Tibial artery (tissue), 4 donors: Measurements from ENCODE around the gene LYRM4.

Experiments
- DNase-seq, 2 donors: peaks; one replicate each; pipeline ENCODE4 v3.0.0-alpha.2; 2019
- H3K27ac ChIP-seq, 2 donors: fragments of 200-600 bp; sonication (generic) in 1 of 2; 1 replicate in 1 of 2; 2 replicates in 1 of 2; pipeline ENCODE4 v1.5.1; 2018 to 2019; ENCODE audit warnings: mild to moderate bottlenecking in 1 of 2
- H3K27me3 ChIP-seq, 2 donors: fragments of 200-600 bp; sonication (generic) in 1 of 2; one replicate each; pipeline versions ENCODE4 v1.5.1 to v1.6.0; 2016 to 2019
- H3K36me3 ChIP-seq, 3 donors: fragments of 200-600 bp; sonication (generic) in 2 of 3; one replicate each; pipeline ENCODE4 v1.5.1; 2016 to 2019; ENCODE audit warnings: mild to moderate bottlenecking in 2 of 3
- H3K4me1 ChIP-seq, 4 donors: fragments of 200-600 bp; sonication (generic) in 2 of 4; 1 replicate in 3 of 4; 2 replicates in 1 of 4; pipeline ENCODE4 v1.5.1; 2016 to 2019
- H3K4me3 ChIP-seq, 2 donors: fragments of 200-600 bp; sonication (generic) in 1 of 2; 1 replicate in 1 of 2; 2 replicates in 1 of 2; pipeline ENCODE4 v1.5.1; 2018 to 2019; ENCODE audit warnings: mild to moderate bottlenecking in 2 of 2
- H3K9me3 ChIP-seq, 3 donors: fragments of 200-600 bp; sonication (generic) in 1 of 3; one replicate each; pipeline ENCODE4 v1.5.1; 2016 to 2019
- intact Hi-C: fragments of 100-400 bp; cut with DNase I; formaldehyde crosslinking; loops from one replicate; pipeline ENCODE4 v1.15.0; 2023; ENCODE audit warnings: low total_unique reads
- TF ChIP-seq, protein P1 (sequence below), 2 experiments: fragments of 200-600 bp in 1 of 2; fragments of 450-650 bp in 1 of 2; IDR thresholded peaks; one replicate each; pipeline ENCODE4 v1.5.1; 2017 to 2019; ENCODE audit warnings: antibody characterized with exemption in 2 of 2, mild to moderate bottlenecking in 1 of 2, moderate library complexity in 1 of 2

Gene LYRM4

DNA sequence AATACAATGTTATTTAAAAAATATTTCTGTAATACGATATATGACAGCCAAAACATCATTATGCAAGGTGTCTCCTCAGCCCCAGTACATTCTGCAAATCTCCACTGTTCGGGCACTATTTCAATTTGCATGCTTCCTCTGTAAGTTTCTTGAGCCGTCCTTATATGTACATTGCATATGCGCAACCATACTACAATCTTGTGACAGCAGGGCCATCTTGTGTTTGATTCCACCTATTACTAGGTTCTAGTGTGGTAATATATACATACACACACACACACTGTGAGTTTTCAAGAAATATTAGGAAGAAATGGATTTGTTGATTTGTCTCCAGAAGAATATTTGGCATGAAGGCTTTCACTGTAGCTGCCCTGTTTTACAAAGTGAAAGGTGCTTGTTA, 9.8 kb downstream of the LYRM4 start:
- intact Hi-C loops = no loop called here
- TF ChIP-seq, protein P1, sequence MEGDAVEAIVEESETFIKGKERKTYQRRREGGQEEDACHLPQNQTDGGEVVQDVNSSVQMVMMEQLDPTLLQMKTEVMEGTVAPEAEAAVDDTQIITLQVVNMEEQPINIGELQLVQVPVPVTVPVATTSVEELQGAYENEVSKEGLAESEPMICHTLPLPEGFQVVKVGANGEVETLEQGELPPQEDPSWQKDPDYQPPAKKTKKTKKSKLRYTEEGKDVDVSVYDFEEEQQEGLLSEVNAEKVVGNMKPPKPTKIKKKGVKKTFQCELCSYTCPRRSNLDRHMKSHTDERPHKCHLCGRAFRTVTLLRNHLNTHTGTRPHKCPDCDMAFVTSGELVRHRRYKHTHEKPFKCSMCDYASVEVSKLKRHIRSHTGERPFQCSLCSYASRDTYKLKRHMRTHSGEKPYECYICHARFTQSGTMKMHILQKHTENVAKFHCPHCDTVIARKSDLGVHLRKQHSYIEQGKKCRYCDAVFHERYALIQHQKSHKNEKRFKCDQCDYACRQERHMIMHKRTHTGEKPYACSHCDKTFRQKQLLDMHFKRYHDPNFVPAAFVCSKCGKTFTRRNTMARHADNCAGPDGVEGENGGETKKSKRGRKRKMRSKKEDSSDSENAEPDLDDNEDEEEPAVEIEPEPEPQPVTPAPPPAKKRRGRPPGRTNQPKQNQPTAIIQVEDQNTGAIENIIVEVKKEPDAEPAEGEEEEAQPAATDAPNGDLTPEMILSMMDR (IDR thresholded peaks at IDR 0.05) = no peak
- Histone ChIP-seq H3K9me3 (no peaks in the 10 kb centered on the region), H3K27me3 (no peaks in the 10 kb centered on the region), H3K4me1 (peaks cover 0 to 4% (median 0%) of the 10 kb centered on the region in 4 donors), H3K36me3 (peaks cover 0 to 3% (median 0%) of the 10 kb centered on the region in 3 donors), H3K4me3 (no peak overlapping the region), H3K27ac (no peak overlapping the region)
- DNase-seq = no peak

DNA sequence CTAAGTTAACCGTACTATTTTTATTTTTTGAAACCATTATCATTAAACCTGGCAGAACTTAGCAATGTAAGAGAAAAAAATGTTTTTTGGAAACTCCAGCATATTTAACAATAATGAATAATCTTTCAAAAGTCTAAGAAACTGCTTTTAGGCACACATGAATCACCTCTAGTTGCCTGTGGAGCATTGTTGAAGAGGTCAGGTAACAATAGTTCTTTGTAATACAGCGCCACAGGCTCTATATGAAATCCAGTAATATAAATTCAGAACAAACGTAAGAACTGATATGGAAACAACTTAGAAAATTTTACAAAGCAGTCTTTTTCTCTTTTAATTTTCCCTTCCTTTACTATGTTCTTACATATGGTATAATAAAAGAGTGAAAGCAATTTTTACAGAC, 10.3 kb downstream of the LYRM4 start:
- intact Hi-C loops = no loop called here
- no peak for DNase-seq
- Histone ChIP-seq H3K27me3 (no peaks in the 10 kb centered on the region), H3K27ac (no peak overlapping the region), H3K9me3 (no peaks in the 10 kb centered on the region), H3K4me1 (peaks cover 0 to 4% (median 0%) of the 10 kb centered on the region in 4 donors), H3K4me3 (no peak overlapping the region), H3K36me3 (peaks cover 0 to 3% (median 0%) of the 10 kb centered on the region in 3 donors)
- TF ChIP-seq, protein P1 (IDR thresholded peaks at IDR 0.05) = no peak

DNA sequence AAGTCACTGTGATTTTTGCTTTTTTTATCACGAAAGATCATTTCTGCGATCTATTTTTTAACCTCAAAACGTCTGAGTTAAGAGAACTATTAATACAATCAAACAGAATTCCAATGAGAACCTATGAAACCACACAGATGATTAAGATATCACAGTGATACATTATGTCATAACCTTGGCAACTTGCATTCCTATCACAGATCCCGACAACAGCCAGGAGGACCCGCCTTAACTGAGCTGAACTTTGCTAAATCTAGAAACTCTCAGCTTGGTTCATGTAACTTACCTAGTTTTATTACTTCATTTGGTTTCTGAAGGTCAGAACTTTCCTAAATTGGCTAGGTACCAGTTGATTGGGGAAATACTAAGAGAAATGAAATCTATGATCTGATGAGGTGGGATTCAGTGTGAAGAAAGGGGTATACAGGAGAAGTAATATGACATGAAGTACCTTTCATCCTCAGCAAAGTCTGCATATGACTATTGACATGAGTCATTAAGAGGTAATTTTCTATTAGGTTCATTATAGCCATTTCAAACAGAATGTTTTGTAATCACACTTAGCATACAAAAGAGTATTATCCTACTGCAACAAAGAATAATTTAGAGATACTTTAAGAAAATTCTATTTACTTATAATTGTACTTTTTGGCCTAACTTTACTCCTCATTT, 11.2 kb downstream of the LYRM4 start:
- H3K4me1 ChIP-seq = peaks cover 0 to 4% (median 0%) of the 10 kb centered on the region in 4 donors
- no peaks in the 10 kb centered on the region for H3K27me3 ChIP-seq
- H3K27ac ChIP-seq = no peak overlapping the region
- DNase-seq = no peak
- peaks cover 0 to 3% (median 0%) of the 10 kb centered on the region in 3 donors for H3K36me3 ChIP-seq
- intact Hi-C loops = no loop called here
- TF ChIP-seq, protein P1 (IDR thresholded peaks at IDR 0.05) = no peak
- H3K4me3 ChIP-seq = no peak overlapping the region
- H3K9me3 ChIP-seq = no peaks in the 10 kb centered on the region

DNA sequence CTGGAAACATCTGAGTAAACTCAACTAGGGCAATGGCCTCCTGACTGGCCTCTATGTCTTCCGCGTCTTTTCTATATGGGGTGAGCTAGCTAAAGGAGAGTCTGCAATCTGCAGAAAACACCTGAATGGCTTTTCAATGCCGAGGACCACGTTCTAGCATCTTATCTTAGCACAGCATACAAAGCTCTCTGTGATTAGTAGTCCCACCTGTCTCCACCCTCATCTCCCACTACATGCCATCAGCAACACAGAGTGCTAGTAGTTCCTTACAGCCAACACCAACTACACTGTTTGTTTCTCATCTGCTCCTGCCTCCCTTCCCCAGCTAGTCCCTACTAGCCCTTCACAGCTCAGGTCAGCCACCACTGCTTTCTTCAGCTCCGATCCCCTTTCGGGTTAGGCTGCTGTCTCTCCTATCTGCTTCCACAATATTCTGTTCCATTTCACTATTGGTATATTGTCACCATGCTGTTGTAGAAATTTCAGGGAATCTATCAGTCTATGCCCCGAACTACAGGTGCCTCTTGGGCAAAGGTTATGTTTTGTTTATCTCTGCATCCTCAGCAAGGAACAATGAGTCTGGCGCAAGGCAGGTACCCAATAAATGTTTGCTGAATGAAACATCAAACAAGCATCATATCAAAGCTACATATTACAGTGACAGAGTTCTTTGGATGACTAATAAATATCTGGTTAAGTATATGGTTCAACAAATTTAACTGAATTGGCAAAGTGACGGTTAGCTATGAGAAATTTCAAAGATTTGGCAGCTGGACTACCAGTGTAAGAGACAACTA, 12.2 kb downstream of the LYRM4 start:
- Histone ChIP-seq H3K27ac (no peak overlapping the region), H3K27me3 (no peaks in the 10 kb centered on the region), H3K4me3 (no peak overlapping the region), H3K4me1 (peaks cover 0 to 4% (median 0%) of the 10 kb centered on the region in 4 donors), H3K9me3 (no peaks in the 10 kb centered on the region), H3K36me3 (no peaks in the 10 kb centered on the region)
- intact Hi-C loops = no loop called here
- no peak for DNase-seq
- TF ChIP-seq, protein P1 (IDR thresholded peaks at IDR 0.05) = no peak

DNA sequence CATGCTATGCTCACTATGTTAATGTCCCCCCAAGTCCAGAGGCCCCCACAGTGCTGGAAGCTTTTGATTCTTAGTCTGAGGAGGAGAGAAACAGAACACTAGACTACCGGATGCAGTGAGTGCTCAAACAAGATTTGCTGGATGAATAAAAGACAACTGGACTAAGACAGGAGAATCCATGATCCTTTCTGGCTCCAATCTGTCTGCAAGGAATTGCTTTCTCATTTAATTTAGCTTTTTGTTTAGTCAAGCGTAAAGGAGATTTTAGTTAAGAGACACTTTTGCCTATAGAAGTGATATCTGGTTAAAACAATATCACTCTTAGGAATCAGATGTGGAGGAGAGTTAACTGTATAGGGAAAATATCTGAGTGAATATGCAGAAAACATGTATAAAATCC, 13.5 kb downstream of the LYRM4 start:
- DNase-seq = no peak
- H3K9me3 ChIP-seq = no peaks in the 10 kb centered on the region
- intact Hi-C loops = no loop called here
- no peaks in the 10 kb centered on the region for H3K36me3 ChIP-seq
- no peak overlapping the region for H3K27ac ChIP-seq
- H3K4me1 ChIP-seq = peaks cover 0 to 7% (median 0%) of the 10 kb centered on the region in 4 donors
- TF ChIP-seq, protein P1 (IDR thresholded peaks at IDR 0.05) = no peak
- no peak overlapping the region for H3K4me3 ChIP-seq
- H3K27me3 ChIP-seq = no peaks in the 10 kb centered on the region
